SHP77 treated with DMSO at 0.1 percent for 48 hours (cell line): ENCODE results near the gene E2F3.

Experiments
- DNase-seq: peaks from one replicate; lab custom pipeline; 2025; lab: John Stamatoyannopoulos, UW

E2F3 gene

DNA sequence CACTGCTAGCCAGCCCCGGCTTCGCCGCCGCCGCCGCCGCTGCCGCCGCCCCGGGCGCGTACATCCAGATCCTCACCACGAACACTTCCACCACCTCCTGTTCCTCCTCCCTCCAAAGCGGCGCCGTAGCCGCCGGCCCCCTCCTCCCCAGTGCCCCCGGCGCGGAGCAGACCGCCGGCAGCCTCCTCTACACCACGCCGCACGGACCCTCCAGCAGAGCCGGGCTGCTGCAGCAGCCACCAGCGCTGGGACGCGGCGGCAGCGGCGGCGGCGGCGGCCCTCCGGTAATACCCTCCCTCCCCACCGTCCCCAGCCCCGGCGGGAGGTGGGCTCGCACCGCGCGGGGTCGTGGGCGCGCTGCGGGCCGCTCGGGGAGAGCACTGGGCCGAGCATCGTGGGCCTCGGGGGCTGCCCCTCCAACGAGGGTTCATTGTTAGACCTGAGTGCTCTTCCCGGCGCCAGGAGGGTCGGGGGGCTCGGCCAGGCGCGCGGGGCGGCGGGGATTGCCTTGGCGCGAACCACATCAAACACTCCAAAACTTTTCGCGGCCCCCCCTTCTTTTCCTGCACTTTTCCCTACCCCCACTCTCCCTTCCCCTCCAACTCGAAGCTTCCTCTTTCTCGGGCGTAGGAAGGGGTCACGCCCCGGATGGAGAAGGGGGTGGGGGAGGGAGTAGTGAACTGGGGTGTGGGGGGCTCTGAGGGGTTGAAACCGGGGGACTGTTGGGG is 827 bp downstream of the E2F3 start:
- DNase-seq: no peak

DNA sequence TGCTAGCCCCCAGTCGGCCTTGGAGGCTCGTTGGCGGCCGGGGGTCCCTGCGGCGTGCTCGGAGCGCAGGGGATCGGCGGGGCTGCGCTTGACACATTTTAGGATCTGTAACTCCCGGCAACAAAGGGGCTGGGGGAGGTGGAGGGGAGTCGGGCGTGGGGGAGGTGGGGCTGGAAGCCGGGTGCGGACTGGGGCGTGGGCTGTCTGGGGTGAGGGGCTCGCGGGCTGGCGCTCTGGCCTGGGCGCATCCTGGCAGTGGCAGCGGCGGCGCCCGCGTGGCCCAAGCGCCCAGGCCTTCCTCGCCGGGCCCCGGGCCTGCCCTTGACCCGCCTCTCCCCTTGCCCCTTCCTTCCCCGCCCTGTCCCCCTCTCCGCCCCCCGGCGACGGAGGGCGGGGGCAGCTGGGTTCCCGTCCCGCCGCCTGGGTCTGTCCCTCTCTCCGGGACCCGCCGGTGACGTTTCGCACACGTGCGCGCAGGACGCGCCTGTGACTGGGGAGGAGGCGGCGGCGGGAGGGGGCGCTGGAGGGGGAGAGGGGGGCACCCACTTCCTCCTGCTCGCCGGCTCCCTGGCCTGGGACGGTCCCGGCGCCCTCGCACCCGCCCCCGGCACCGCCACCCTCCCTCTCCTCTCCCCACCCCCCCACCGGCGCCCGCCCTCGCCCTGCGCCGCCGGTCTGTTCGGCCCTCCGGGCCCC is 1.5 kb downstream of the E2F3 start:
- peak; percentile 12 for DNase-seq

DNA sequence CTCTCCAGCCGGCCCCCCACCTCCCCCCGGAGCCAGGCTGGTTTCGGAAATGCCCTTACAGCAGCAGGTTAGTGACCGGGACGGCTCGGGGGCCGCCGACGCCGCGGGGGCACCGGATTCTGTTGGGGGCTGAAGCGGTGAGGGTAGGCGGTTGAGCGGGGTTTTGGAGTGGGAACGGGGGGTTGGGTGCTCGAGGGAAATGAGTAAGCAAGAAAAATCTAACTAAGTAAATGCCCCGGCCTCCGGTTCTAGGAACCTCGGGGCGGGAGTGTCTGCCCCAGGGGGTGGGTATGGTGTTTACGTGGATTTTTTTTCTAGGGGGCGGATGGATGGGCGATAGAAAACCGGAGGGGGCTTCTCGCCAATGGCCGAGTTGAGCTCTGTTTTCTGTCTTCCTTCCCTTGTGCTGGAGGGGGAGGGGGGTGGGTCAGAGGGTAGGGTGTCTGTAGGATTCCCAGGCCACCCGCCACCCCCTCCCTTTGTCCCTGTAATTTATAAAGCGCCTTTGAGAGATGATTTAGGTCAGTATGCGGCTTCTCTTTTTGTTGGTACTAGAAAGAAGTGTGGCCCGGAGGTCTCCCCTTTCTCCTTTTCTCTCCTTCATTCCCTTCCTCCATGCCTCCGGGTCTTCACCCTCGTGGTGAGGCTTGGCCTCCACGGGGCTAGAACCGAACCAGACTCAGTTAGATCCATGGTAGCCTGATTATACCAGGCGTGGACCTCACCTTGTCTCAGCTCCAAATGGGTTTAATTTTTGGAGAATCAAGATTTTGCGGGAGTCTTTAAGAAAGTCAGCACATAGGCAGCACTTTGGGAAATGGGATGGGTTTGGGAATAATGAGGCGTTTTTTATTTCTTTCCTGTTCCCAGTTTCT is 2.3 kb downstream of the E2F3 start:
- DNase-seq: peak; percentile 7

DNA sequence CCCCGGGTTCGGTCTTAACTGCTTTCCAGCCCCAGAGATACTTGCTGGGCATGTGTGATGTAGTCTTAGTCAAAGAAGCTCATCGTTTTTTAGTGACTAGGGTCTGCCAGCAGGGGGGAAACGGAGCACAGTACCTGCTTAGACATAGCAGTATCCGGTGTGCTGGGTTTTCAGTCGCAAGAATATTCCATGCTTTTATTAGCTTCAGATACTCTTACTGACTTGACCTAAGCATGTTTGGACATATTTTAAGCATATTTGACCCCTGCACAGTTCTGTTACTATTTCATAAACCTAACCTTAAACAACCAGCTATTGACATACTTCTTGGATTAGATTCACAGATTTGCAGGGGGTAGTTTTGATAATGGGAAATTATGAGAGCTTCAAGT is 3.0 kb downstream of the E2F3 start:
- peak; percentile 65 for DNase-seq

DNA sequence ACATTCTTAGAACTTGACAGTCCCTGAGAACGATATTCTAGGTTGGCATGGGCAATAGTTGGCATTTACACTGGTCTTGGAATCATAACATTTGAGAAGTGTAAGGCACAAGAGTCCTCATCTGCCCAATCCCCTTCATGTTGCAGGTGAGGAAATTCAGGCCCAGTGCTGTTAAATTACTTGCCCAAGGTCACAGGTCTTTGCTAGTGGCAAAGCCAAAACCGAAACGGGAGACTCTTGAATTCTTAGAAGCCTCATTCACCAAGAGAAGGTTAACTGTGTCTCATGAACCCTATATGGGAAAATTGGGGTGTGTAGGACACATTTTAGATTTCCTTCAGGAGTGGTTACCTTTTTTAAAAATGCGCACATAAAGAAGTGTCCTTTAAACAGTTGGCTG is 7.2 kb downstream of the E2F3 start:
- DNase-seq: no peak

DNA sequence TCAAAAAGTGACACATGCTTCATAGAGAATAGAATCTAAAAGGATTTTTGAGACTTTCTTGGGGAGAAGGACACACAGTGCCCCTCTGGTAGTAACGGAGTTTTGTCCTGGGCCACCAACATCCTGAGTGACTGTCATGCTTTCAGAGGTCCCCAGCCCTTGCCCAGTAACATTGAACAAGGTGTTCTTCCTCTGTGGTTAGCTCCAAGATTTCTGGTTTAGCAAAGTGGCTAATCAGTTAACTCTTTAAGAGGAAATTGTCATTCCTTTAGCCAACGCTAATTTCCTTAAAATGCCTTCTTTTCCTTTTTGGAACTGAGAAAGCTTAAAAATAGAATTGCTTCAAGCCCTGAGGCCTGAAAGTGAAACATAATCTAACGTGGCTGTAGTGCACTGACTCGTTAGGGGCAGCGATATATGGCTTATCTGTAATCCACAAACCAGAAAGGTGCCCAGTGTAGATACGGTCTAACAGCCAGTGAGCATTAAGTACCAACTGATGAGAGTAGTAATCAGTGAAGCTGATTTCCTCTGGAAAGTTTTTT is 7.8 kb downstream of the E2F3 start:
- no peak for DNase-seq

DNA sequence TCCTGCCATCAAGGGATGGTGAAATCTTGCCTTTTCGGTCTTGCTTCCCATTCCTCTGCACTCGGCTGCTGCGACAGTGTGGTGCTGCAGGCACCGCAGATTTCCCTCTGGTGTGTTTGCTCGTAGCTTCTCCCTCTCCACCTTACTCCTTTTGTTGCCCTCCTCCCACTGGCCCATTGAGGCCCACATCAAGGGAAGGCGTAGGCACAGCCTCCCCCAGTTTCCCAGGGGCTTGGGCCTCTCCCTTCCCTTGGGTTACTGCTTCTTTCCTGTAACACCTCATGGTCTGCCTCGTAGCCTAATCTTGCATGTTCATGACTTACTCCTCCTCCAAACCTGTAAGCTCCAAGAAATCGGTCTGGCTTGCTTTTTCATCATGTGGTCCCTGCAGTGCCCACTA is 9.9 kb downstream of the E2F3 start:
- DNase-seq: no peak

DNA sequence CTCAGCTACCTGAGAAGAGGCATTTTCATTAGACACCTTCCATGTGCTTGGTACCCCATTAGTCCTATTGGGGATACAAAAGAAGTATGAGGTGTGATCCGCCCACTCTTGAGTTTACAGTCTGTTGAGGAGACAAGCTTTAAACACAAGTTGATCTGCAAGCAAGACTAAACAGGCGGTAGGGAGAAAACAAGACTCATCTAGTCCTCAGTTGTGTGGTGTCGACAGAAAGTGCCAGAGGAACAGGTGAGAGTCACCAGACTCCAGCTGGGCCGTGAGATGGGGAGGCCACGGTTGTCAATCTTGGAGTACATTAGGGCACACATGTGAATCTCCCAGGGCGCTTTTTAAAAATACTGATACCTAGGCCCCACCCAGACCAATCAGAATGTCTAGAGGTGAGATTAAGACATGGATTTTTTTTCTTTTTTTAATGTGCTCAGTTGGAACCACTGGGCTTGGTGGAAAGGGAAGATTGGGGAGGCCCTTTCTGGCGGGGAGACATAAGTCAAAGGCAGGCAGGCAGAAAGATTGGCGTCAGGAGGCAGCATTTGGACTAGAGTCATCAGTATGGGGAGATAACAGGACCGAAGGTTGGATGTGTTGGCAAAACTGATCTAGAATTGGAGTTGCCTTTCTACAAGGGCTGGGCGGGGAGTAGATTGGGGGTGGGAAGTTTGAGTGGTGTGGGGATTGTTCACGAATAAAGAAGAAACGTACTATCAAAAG is 10.4 kb downstream of the E2F3 start:
- DNase-seq: no peak

DNA sequence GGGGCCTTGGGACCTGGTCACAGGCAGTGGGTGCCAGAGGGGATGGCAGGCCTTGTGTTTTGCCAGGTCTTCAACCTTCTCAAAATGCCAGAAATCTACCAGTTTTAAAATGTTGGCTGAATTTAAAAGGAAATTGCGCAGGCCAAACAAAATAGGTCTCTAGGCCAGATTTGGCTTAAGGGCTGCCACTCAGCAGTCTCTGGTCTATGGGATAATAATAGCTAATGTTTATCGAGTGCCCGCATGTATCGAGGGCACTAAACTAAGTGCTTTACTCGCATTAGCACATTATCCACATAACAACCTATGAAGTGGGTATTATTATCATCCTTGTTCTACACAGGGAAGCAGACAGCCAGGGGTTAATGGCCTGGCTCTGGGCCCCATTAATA is 11.0 kb downstream of the E2F3 start:
- DNase-seq: no peak

DNA sequence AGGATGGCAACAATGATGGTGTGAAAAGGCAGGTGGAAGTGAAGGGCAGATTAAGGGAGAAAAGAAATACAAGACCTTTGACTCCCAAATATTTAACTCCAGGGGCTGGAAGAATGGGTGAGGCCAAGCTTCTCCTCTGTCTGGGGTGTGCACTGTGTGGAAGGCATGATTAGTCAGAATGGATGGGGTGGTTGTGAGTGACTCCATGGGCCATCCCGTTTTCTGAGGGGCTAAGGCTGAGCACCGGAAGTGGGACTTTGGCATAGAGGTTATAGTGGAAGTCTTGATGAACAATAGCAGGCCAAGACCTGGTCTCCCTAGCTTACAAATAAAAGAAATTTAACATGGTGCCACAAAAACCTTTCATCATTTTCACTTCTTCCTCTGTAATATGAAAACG is 12.1 kb downstream of the E2F3 start:
- no peak for DNase-seq

DNA sequence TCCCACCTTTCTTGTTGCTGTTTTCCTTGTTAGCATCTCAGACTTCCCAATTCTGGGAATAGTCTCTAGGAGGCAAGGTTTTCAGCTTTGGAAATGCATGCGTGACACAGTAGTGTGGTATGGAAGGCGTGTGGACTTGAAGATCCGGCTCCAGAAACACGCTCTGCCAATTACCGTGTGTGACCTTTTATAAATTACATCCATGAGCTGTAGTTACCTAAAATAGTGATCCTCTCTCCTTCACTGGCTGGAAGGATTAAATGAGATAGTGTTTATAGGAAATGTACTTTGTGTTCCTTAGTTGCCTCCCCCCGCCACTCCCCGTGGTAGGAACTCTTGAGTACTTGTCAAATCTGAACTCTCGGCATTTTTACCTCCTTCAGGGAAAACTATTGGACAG is 13.0 kb downstream of the E2F3 start:
- DNase-seq: no peak

DNA sequence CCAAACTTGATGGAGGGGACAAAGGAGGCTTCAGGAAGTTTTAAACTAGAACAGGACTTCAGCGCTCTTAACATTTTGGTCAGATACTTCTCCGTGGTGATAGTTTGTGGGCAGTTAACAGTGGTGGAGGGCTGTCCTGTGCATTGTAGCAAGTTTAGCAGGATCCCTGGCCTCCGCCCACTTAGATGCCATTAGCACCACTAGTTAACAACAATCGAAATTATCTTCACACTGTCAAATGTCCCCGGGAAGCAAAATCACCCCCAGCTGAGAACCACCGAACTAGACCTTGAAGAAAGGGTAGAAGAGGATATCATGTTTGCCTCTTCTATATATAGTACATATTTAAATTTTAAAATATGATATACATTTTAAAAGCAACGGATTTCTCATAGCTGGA is 13.6 kb downstream of the E2F3 start:
- DNase-seq: no peak

DNA sequence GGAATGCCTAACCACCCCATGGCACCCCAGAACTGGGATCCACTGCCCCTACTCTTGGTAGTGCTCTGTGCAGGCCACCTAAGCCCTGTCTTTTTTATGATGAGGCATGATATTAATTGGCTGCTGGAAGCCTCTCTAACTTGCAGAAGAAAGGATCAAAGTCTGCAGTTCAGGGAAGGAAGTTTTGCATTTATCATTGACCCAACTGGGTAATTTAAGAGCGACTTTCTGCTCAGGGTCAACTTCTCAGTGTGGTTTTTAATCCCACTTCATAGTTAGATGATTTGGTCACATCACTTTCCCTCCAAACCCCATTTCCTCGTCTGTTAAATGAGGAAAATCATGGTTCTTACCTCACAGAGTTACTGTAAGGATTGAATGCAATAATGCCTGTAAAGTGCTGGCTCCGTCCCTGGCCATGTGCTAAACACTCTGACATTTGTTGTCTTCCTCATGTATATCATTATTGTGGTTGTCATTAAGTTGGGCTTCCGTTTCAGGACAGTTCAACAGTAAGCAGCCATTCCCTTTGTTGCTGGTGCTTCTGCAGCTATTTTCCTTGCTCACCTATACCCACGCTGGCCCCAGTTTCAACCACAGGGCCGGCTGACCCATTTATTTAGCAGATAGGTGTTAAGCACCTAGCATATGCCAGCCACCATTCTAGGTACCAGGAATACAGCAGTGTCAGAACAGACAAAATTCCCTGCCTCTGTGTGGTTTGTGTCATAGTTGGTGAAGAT is 14.2 kb downstream of the E2F3 start:
- DNase-seq: no peak

DNA sequence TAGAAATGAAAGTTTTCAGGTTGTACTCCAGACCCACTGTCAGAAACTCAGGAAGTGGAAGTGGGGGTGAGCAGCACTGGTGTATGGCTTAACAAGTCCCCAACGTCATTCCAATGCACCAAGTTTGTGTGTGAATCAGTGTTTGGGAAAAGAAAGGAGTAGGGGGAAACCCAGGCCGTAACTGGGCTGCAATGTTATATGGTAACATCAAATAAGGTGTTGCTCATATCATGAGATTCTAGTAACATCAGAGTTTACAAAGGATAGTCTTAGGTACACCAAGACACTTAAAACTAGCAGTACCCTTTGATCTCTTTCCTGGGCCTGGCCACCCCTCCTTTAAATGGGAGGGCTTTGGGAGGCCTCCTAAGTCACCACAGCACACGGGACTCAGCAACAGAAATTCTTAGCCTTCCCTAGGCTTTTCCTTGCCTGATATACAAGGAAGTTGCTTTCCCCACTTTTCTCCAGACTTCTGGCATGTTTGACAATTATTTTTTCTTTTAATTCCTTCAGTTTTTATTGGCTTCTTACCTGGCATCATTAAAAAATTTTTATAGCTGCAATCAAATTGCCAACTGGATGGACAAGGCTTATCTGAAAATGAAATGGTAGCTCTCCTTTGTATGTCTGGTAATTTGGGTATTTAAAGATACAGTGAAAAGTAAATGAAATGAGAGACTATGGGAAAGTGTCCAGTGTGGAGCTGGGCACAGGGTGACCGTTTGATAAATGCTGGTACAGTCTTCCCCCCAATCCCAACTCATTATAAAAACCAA is 15.1 kb downstream of the E2F3 start:
- no peak for DNase-seq

DNA sequence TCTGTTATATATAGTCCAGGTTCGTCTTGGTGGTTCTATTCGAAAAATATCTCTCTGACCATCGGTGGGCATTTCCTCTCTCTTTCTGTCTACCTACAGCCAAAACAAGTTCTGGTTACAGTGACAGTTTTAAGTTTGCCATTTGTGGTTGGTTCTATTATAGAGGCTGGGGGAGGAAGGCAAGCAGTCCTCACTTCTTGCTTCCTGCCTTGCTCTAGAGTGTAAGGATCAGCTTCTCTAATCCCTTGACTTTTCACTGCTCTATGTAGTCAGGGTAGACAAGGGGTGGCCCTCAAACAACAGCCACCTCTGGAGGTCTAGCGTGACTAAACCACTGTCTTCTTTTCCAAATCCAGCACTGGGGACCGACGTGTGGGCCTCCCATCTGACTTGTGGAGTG is 16.1 kb downstream of the E2F3 start:
- DNase-seq: no peak

DNA sequence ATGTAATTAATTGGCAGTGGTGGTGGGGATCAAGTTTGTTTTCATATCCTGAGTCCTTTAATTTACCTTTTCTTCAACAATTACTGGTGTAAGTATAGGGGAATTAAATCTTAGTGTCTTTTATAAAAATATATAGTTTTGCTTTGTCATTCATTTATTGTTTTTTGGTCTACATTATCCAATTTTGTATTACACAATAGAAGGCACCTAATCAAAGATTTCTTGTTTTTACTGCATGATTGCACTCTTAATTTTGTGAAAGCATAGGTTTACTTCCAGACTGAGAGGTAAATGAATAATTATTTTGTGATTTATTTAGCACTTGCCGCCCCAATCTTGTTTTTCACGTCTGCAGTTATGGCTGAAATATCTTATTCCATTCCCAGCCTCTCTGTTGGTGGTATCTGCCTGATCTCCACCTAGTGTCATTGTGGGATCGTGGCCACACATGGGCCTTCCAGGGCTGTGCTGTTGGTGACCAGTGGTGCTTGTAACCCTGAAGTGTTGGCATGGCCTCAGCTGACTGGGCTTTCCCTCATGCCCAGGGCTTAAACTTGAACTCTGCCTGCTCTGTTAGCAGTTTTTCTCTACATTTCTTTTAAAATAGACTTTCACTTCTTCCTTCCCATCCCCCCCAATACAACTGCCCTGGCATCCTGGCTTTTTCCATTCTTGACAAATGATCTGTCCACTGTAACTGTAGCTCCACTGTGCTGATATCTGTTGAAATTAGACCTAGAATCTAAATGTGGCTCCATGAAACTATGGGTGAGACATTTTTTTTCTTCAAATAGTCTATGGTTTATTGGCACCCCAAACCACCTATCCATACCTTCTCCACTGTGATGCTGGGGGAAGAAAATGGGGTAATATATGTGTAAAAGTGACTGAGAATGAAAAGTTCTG is 24.8 kb downstream of the E2F3 start:
- DNase-seq: no peak

DNA sequence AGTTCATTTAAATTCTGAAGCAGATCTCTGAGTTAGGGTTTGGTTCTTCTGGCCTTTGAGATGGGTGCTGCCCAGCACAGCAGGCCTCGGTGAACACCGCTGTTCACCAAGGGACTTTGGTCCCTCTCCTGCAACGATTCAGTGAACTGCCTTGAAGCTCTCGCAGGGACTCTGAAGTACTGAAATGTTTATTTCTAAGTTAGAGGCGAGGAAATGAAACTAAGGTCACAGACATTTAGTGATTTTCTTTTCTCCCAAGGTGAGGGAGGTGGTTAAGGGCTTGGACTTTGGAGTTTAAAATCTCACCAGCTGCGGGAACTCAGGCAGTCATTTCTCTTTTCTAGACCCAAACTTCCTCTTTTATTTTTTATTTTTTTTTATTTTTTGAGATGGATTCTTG is 26.2 kb downstream of the E2F3 start:
- no peak for DNase-seq

DNA sequence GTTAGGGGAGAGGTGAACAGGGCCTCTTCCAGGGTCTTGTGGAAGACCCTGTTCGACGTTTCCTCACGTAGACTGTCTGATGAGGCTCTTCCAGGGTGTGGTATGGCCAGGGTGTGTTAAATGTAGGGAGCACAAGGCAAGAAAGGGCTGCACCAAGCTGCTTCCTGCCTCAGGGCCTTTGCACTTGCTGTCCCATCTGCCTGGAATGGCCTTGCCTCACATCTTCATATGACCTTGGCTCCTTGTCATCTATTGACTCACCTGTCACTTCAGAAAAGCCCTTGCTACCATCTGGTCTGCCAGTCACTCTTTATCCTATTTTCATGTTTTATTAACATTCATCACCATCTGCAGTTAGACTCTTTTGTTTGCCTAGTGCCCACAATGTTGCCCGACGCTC is 31.0 kb downstream of the E2F3 start:
- peak; percentile 55 for DNase-seq

DNA sequence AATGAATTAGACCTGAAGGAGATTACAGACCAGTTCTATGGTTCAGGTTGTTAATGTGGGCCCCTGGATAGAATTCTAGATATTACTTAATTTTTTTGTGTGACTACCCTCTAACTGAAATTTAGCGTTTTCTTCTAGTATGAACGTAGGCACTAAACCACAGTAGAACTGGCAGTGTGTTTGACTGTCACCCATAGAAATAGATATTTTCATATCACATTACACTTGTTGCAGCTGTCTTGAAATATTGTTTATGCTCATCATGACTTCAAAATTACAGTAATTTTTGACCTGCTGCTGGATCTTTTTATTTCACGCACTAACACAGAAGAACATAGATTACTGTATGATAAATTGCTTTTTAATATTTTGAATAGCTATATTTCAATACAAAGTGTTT is 31.6 kb downstream of the E2F3 start:
- DNase-seq: no peak
